H9 (cell line): ENCODE data around the gene OMG. TPM values are rescaled to one million over a fixed set of nuclear protein-coding genes. Genes with fewer than 3 reads are reported as not detected.

Experiments used
- DNase-seq: peaks from one replicate; pipeline ENCODE4 v3.0.0-alpha.2; 2017
- H2AFZ ChIP-seq: one replicate; pipeline ENCODE4 v1.6.1; 2013; ENCODE audit warnings: mild to moderate bottlenecking, low read length, control low read depth, moderate library complexity
- H2AK5ac ChIP-seq: 2 replicates; pipeline ENCODE4 v1.6.1; 2013; ENCODE audit warnings: low read length, control low read depth, mixed read lengths; ENCODE audit not compliant: insufficient read length
- H2BK120ac ChIP-seq: one replicate; pipeline ENCODE4 v1.6.1; 2013; ENCODE audit warnings: low read depth, mild to moderate bottlenecking, low read length, control low read depth, inconsistent platforms; ENCODE audit not compliant: poor library complexity, severe bottlenecking
- H2BK12ac ChIP-seq: 2 replicates; pipeline ENCODE4 v1.6.1; 2013; ENCODE audit warnings: low read length, control low read depth, mixed read lengths, low read depth; ENCODE audit not compliant: insufficient read length
- H2BK15ac ChIP-seq: 2 replicates; pipeline ENCODE4 v1.6.1; 2013; ENCODE audit warnings: low read depth, low read length, control low read depth
- H2BK20ac ChIP-seq: one replicate; pipeline ENCODE4 v1.6.1; 2013; ENCODE audit warnings: low read depth, mild to moderate bottlenecking, low read length, control low read depth, inconsistent platforms; ENCODE audit not compliant: poor library complexity, severe bottlenecking
- H2BK5ac ChIP-seq: 2 replicates; pipeline ENCODE4 v1.6.1; 2013; ENCODE audit warnings: low read length, control low read depth, mixed read lengths; ENCODE audit not compliant: insufficient read length
- H3K14ac ChIP-seq: 2 replicates; pipeline ENCODE4 v1.6.1; 2013; ENCODE audit warnings: low read length, control low read depth; ENCODE audit not compliant: insufficient read depth
- H3K18ac ChIP-seq: 2 replicates; pipeline ENCODE4 v1.6.1; 2013; ENCODE audit warnings: low read depth, mild to moderate bottlenecking, mixed read lengths, low read length, control low read depth; ENCODE audit not compliant: insufficient read length
- H3K23ac ChIP-seq: 2 replicates; pipeline ENCODE4 v1.6.1; 2013; ENCODE audit warnings: low read length, control low read depth, mixed read lengths, low read depth; ENCODE audit not compliant: insufficient read length
- H3K23me2 ChIP-seq: 2 replicates; pipeline ENCODE4 v1.6.1; 2013; ENCODE audit warnings: low read depth, mild to moderate bottlenecking, mixed read lengths, low read length, control low read depth; ENCODE audit not compliant: insufficient read length, poor library complexity, severe bottlenecking
- H3K27ac ChIP-seq: 2 replicates; pipeline ENCODE4 v1.5.1; 2013; ENCODE audit warnings: low read length, control low read depth, mixed read lengths, low read depth; ENCODE audit not compliant: insufficient read length
- H3K27me3 ChIP-seq: 2 replicates; pipeline ENCODE4 v1.6.1; 2013; ENCODE audit warnings: low read length, control low read depth, inconsistent platforms; ENCODE audit not compliant: insufficient read depth
- H3K4ac ChIP-seq: 2 replicates; pipeline ENCODE4 v1.6.1; 2013; ENCODE audit warnings: low read depth, mild to moderate bottlenecking, control low read depth, inconsistent platforms, low read length, moderate library complexity
- H3K4me1 ChIP-seq: 2 replicates; pipeline ENCODE4 v1.6.1; 2013; ENCODE audit warnings: low read length, control low read depth, inconsistent platforms; ENCODE audit not compliant: insufficient read depth
- H3K4me2 ChIP-seq: 2 replicates; pipeline ENCODE4 v1.6.1; 2013; ENCODE audit warnings: low read length, control low read depth, mixed read lengths; ENCODE audit not compliant: insufficient read length, insufficient read depth
- H3K56ac ChIP-seq: 2 replicates; pipeline ENCODE4 v1.6.1; 2013; ENCODE audit warnings: low read depth, mild to moderate bottlenecking, mixed read lengths, low read length, control low read depth; ENCODE audit not compliant: insufficient read length
- H3K79me1 ChIP-seq: 2 replicates; pipeline ENCODE4 v1.6.1; 2013; ENCODE audit warnings: low read depth, mild to moderate bottlenecking, moderate library complexity, low read length, control low read depth, inconsistent platforms; ENCODE audit not compliant: insufficient read depth, poor library complexity, severe bottlenecking
- H3K79me2 ChIP-seq: 2 replicates; pipeline ENCODE4 v1.6.1; 2013; ENCODE audit warnings: low read length, control low read depth, inconsistent platforms; ENCODE audit not compliant: insufficient read depth
- H3K9ac ChIP-seq: 2 replicates; pipeline ENCODE4 v1.6.1; 2013; ENCODE audit warnings: low read length, control low read depth, mixed read lengths; ENCODE audit not compliant: insufficient read length; ENCODE audit errors: extremely low read depth
- H3K9me3 ChIP-seq: one replicate; pipeline ENCODE4 v1.6.1; 2013; ENCODE audit warnings: low read depth, low read length, inconsistent platforms; ENCODE audit not compliant: control insufficient read depth
- H3T11ph ChIP-seq: one replicate; pipeline ENCODE4 v1.6.1; 2013; ENCODE audit warnings: mild to moderate bottlenecking, low read length, control low read depth, inconsistent platforms
- H4K20me1 ChIP-seq: one replicate; pipeline ENCODE4 v1.6.1; 2013; ENCODE audit not compliant: control insufficient read depth, insufficient read length, insufficient read depth
- H4K5ac ChIP-seq: 2 replicates; pipeline ENCODE4 v1.6.1; 2013; ENCODE audit warnings: low read depth, mild to moderate bottlenecking, mixed read lengths, low read length, control low read depth; ENCODE audit not compliant: insufficient read length
- H4K8ac ChIP-seq: replicated peaks from 2 replicates; pipeline ENCODE4 v1.6.1; 2013; ENCODE audit warnings: low read length, control low read depth, mixed read lengths, low read depth; ENCODE audit not compliant: insufficient read length
- H4K91ac ChIP-seq: 2 replicates; pipeline ENCODE4 v1.6.1; 2013; ENCODE audit warnings: low read depth, mild to moderate bottlenecking, moderate library complexity, mixed read lengths, low read length, control low read depth; ENCODE audit not compliant: insufficient read length
- H3K27ac Mint-ChIP-seq, 3 experiments: 2 replicates in 2 of 3; 3 replicates in 1 of 3; pipeline ENCODE4 v1.8.0; 2020 to 2021; ENCODE audit warnings: mixed read lengths in 3 of 3, mild to moderate bottlenecking in 1 of 3, moderate library complexity in 1 of 3
- H3K27me3 Mint-ChIP-seq: 2 replicates; pipeline ENCODE4 v1.8.0; 2021; ENCODE audit warnings: low read depth, mild to moderate bottlenecking, moderate library complexity, mixed read lengths
- H3K36me3 Mint-ChIP-seq, 3 experiments: 2 replicates in 2 of 3; 3 replicates in 1 of 3; pipeline ENCODE4 v1.8.0; 2020 to 2021; ENCODE audit warnings: low read depth in 3 of 3, mixed read lengths in 3 of 3; ENCODE audit not compliant: insufficient read depth in 1 of 3
- H3K4me1 Mint-ChIP-seq, 2 experiments: 2 replicates each; pipeline ENCODE4 v1.8.0; 2020; ENCODE audit warnings: mixed read lengths in 2 of 2
- H3K4me3 Mint-ChIP-seq, 2 experiments: 2 replicates in 1 of 2; 3 replicates in 1 of 2; pipeline ENCODE4 v1.8.0; 2020 to 2021; ENCODE audit warnings: mild to moderate bottlenecking in 2 of 2, mixed read lengths in 2 of 2, moderate library complexity in 1 of 2
- H3K9me3 Mint-ChIP-seq, 2 experiments: 2 replicates in 1 of 2; 3 replicates in 1 of 2; pipeline ENCODE4 v1.8.0; 2020; ENCODE audit warnings: mild to moderate bottlenecking in 2 of 2, mixed read lengths in 2 of 2, moderate library complexity in 1 of 2
- total RNA-seq: library from RNA; stranded (reverse); gene quantifications from 2 replicates; pipeline ENCODE4 v1.2.1, GENCODE V29; 2021
- TF ChIP-seq, protein P1 (sequence below): fragments of 200-600 bp; sonication (generic); conservative IDR thresholded peaks from 3 replicates; pipeline ENCODE4 v1.8.0; 2021; ENCODE audit warnings: antibody characterized with exemption, mild to moderate bottlenecking

OMG gene
- total RNA-seq, 1 experiment from 2014 or later, result not detected

- no peak overlapping the region for H2BK12ac ChIP-seq
- no peaks in the 10 kb centered on the region for H3K23me2 ChIP-seq
- no peak overlapping the region for H2BK5ac ChIP-seq
- no peak overlapping the region for H3K56ac ChIP-seq
- Mint-ChIP-seq H3K9me3 (no peaks in the 10 kb centered on the region), H3K36me3 (peaks cover 2 to 39% (median 15%) of the 10 kb centered on the region in 3 experiments; a peak in 6 of 7 replicates), H3K27ac (no peak overlapping the region), H3K4me3 (no peak overlapping the region), H3K27me3 (no peaks in the 10 kb centered on the region), H3K4me1 (peaks cover 8 to 11% of the 10 kb centered on the region in 2 experiments)
- H3K27me3 ChIP-seq, result no peaks in the 10 kb centered on the region
- H4K5ac ChIP-seq, result no peak overlapping the region
- H2BK15ac ChIP-seq, result no peak overlapping the region
- no peak overlapping the region for H3T11ph ChIP-seq
- H3K9ac ChIP-seq, result no peak overlapping the region
- H3K4ac ChIP-seq, result no peak overlapping the region
- no peaks in the 10 kb centered on the region for H3K79me2 ChIP-seq
- H4K8ac ChIP-seq, result no peak overlapping the region
- H3K27ac ChIP-seq, result no peak overlapping the region
- no peaks in the 10 kb centered on the region for H3K9me3 ChIP-seq
- no peak overlapping the region for H3K4me2 ChIP-seq
- H2AFZ ChIP-seq, result no peak overlapping the region
- no peak overlapping the region for H3K14ac ChIP-seq
- no peak overlapping the region for H3K23ac ChIP-seq
- no peak overlapping the region for H2AK5ac ChIP-seq
- H4K20me1 ChIP-seq, result no peaks in the 10 kb centered on the region
- TF ChIP-seq, protein P1, sequence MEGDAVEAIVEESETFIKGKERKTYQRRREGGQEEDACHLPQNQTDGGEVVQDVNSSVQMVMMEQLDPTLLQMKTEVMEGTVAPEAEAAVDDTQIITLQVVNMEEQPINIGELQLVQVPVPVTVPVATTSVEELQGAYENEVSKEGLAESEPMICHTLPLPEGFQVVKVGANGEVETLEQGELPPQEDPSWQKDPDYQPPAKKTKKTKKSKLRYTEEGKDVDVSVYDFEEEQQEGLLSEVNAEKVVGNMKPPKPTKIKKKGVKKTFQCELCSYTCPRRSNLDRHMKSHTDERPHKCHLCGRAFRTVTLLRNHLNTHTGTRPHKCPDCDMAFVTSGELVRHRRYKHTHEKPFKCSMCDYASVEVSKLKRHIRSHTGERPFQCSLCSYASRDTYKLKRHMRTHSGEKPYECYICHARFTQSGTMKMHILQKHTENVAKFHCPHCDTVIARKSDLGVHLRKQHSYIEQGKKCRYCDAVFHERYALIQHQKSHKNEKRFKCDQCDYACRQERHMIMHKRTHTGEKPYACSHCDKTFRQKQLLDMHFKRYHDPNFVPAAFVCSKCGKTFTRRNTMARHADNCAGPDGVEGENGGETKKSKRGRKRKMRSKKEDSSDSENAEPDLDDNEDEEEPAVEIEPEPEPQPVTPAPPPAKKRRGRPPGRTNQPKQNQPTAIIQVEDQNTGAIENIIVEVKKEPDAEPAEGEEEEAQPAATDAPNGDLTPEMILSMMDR, result no peak
- no peaks in the 10 kb centered on the region for H3K79me1 ChIP-seq
- no peak overlapping the region for H2BK20ac ChIP-seq
- DNase-seq, result no peak
- H3K18ac ChIP-seq, result no peak overlapping the region
- H3K4me1 ChIP-seq, result 0 out of 2 replicates have a peak, but pooled peaks cover 3% of the 10 kb centered on the region
- H4K91ac ChIP-seq, result no peak overlapping the region
- no peak overlapping the region for H2BK120ac ChIP-seq
Measured at GRCh38 chr17:31272803-31273202, 24.2 kb downstream of the OMG start.
